RWPE2 (cell line): ENCODE data around the gene NOS1AP.

Source experiments
- ATAC-seq: fragments of 200-7000 bp; cut with Tn5 transposase; 3 replicates; pipeline ENCODE4 v1.9.1; 2021; ENCODE audit warnings: low read depth
- DNase-seq: peaks from one replicate; pipeline ENCODE4 v3.0.0-alpha.2; 2020; ENCODE audit warnings: low spot score
- H3K27ac ChIP-seq: fragments of 450-650 bp; 2 replicates; pipeline ENCODE4 v1.5.1; 2017; ENCODE audit warnings: mild to moderate bottlenecking; ENCODE audit not compliant: poor library complexity, severe bottlenecking
- H3K27me3 ChIP-seq: fragments of 250-450 bp; sonication (Bioruptor Pico); 2 replicates; pipeline ENCODE4 v1.5.1; 2021; ENCODE audit warnings: mild to moderate bottlenecking, moderate library complexity; ENCODE audit not compliant: insufficient read depth, poor library complexity, severe bottlenecking
- H3K36me3 ChIP-seq: fragments of 250-450 bp; sonication (Bioruptor Pico); 2 replicates; pipeline ENCODE4 v1.5.1; 2020; ENCODE audit warnings: low read depth, mild to moderate bottlenecking, moderate library complexity
- H3K4me1 ChIP-seq: fragments of 250-450 bp; sonication (Bioruptor Pico); 2 replicates; pipeline ENCODE4 v1.5.1; 2021; ENCODE audit warnings: mild to moderate bottlenecking, moderate library complexity; ENCODE audit not compliant: insufficient read depth, poor library complexity, severe bottlenecking
- H3K4me3 ChIP-seq: fragments of 250-450 bp; sonication (Bioruptor Pico); 2 replicates; pipeline ENCODE4 v1.5.1; 2021; ENCODE audit warnings: mild to moderate bottlenecking, moderate library complexity; ENCODE audit not compliant: severe bottlenecking
- H3K9me3 ChIP-seq: fragments of 250-450 bp; sonication (Bioruptor Pico); 2 replicates; pipeline ENCODE4 v1.5.1; 2021; ENCODE audit warnings: mild to moderate bottlenecking, moderate library complexity; ENCODE audit not compliant: severe bottlenecking
- TF ChIP-seq, protein P1 (sequence below): fragments of 450-650 bp; IDR thresholded peaks from one replicate; pipeline ENCODE4 v1.5.1; 2017; ENCODE audit warnings: mild to moderate bottlenecking, moderate library complexity; ENCODE audit not compliant: poor library complexity, severe bottlenecking

The NOS1AP gene

DNA sequence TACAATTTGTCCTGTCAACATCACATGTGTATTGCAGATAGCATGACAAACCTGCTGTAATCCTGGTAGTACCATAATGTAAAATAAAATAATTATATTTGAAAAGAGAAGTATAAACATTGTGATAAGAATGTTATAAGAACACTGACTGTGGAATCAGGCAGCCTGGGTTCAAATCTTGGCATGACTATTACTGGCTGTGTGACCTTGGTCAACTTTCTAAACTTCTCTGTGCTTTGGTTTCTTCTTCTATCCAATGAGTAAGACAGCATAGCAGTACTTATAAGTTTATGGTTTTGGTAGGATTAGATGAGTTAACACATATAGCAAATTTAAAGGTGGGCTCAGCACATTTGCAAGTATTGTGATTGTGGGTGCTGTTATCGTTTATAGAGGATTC is 147.1 kb downstream of the NOS1AP start:
- peaks cover 8% of the 10 kb centered on the region for H3K4me1 ChIP-seq
- H3K4me3 ChIP-seq: no peak overlapping the region
- H3K27me3 ChIP-seq: no peaks in the 10 kb centered on the region
- no peaks in the 10 kb centered on the region for H3K36me3 ChIP-seq
- H3K27ac ChIP-seq: no peak overlapping the region
- DNase-seq (no peak), ATAC-seq (no peak)
- H3K9me3 ChIP-seq: no peaks in the 10 kb centered on the region
- TF ChIP-seq, protein P1, sequence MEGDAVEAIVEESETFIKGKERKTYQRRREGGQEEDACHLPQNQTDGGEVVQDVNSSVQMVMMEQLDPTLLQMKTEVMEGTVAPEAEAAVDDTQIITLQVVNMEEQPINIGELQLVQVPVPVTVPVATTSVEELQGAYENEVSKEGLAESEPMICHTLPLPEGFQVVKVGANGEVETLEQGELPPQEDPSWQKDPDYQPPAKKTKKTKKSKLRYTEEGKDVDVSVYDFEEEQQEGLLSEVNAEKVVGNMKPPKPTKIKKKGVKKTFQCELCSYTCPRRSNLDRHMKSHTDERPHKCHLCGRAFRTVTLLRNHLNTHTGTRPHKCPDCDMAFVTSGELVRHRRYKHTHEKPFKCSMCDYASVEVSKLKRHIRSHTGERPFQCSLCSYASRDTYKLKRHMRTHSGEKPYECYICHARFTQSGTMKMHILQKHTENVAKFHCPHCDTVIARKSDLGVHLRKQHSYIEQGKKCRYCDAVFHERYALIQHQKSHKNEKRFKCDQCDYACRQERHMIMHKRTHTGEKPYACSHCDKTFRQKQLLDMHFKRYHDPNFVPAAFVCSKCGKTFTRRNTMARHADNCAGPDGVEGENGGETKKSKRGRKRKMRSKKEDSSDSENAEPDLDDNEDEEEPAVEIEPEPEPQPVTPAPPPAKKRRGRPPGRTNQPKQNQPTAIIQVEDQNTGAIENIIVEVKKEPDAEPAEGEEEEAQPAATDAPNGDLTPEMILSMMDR: no peak

DNA sequence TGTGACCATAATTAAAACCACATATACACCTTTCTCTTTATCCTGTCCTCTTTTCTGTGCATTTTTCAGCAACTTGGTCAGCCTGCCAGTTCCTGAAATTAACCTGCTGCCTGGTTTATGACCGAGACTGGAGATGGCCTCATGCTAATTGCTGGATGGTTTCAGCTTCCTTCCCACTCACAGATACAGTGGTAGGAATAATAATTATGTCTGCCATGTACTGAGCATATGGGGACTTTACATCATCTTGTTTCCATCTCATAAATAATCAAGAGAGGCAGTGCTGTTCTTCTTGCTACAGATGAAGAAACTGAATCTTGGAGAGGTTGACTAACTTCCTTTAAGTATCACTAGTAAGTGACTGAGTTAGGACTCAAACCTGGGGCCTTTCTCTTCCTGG is 148.2 kb downstream of the NOS1AP start:
- TF ChIP-seq, protein P1: no peak
- DNase-seq: no peak
- H3K9me3 ChIP-seq: no peaks in the 10 kb centered on the region
- peaks cover 8% of the 10 kb centered on the region for H3K4me1 ChIP-seq
- no peaks in the 10 kb centered on the region for H3K36me3 ChIP-seq
- ATAC-seq: no peak
- no peak overlapping the region for H3K27ac ChIP-seq
- no peak overlapping the region for H3K4me3 ChIP-seq
- no peaks in the 10 kb centered on the region for H3K27me3 ChIP-seq

DNA sequence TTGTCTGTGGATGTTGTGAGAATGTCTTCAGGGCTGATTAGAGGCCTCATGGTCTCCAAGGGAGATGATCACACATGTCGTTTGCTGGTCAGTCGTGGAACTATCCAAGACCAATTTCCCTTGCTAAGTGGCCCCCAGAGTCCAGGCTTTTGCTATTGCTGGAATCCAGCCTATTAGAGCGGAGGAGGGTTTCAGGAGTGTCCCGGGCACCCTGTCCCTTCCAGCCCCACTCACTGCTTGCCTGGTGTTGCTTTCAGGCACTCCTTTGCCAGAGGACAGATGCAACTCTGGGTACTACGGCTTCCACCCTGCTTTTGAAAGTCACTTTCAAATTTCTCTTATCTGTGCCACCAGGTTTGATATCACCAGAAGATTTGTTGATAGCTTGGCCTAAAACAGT is 149.1 kb downstream of the NOS1AP start:
- DNase-seq: no peak
- no peaks in the 10 kb centered on the region for H3K27me3 ChIP-seq
- H3K4me3 ChIP-seq: no peak overlapping the region
- no peak for ATAC-seq
- H3K9me3 ChIP-seq: no peaks in the 10 kb centered on the region
- H3K36me3 ChIP-seq: no peaks in the 10 kb centered on the region
- TF ChIP-seq, protein P1: no peak
- H3K27ac ChIP-seq: no peak overlapping the region
- peaks cover 4% of the 10 kb centered on the region for H3K4me1 ChIP-seq

DNA sequence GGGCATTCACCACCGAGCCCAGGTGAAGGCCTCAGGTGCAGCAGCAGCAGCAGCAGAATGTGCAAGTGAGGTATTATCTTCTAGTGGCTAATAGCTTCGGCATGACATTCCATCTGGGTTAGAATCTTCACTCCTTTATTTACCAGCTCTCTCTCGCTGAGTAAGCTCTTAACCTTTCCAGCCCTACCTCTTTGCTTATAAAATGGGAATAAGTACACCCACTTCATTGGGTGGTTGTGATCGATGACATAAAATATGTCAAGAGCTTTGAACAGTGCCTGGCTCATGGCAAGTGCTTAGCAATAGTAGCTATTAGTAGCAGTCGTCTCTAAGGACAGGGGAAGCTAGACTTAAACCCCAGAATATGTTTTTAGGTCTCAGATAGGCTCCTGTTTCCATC is 149.5 kb downstream of the NOS1AP start:
- DNase-seq: no peak
- Histone ChIP-seq H3K27me3 (no peaks in the 10 kb centered on the region), H3K4me3 (no peak overlapping the region), H3K36me3 (no peaks in the 10 kb centered on the region), H3K27ac (no peak overlapping the region), H3K4me1 (no peaks in the 10 kb centered on the region), H3K9me3 (no peaks in the 10 kb centered on the region)
- ATAC-seq: no peak; the same call in 2 of the 3 replicates
- TF ChIP-seq, protein P1: no peak

DNA sequence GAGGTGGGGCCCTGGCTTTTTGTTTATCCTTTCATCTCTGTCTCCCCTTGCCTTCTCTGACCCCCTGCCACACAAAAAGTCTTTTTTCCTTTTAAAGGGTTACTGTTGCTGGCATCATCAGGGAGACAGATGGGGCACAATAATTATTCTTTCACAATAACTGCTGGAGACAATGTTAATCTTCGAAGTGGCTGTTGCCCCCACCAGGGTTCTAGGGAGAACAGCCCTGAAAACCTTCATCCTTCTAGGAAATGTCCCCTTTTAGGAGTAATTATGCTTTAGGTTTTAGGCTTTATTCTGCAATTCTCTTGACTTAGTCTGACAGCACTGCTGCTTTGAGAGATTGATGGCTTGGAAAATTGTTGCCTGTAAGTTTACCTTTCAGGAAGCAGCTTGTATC is 150.0 kb downstream of the NOS1AP start:
- TF ChIP-seq, protein P1: no peak
- ATAC-seq: no peak
- Histone ChIP-seq H3K27me3 (no peaks in the 10 kb centered on the region), H3K36me3 (no peaks in the 10 kb centered on the region), H3K27ac (no peak overlapping the region), H3K9me3 (no peaks in the 10 kb centered on the region), H3K4me1 (no peaks in the 10 kb centered on the region), H3K4me3 (no peak overlapping the region)
- DNase-seq: no peak
